OCI-LY1 (cell line): Measurements from ENCODE around the gene NUP214.

Experiments used
- CTCF ChIP-seq: fragments of 200-600 bp; sonication (generic), shearing (Covaris generic); IDR thresholded peaks from 2 replicates; pipeline ENCODE4 v1.5.1; 2017; ENCODE audit warnings: mild to moderate bottlenecking, antibody characterized with exemption, low read length, moderate library complexity, mixed read lengths
- EZH2 ChIP-seq: fragments of 200-600 bp; sonication (generic), shearing (Covaris generic); IDR thresholded peaks from 2 replicates; pipeline ENCODE4 v1.8.0; 2017; ENCODE audit warnings: borderline replicate concordance, mixed run types, mild to moderate bottlenecking, antibody characterized with exemption, low read length, moderate library complexity, mixed read lengths

DNA sequence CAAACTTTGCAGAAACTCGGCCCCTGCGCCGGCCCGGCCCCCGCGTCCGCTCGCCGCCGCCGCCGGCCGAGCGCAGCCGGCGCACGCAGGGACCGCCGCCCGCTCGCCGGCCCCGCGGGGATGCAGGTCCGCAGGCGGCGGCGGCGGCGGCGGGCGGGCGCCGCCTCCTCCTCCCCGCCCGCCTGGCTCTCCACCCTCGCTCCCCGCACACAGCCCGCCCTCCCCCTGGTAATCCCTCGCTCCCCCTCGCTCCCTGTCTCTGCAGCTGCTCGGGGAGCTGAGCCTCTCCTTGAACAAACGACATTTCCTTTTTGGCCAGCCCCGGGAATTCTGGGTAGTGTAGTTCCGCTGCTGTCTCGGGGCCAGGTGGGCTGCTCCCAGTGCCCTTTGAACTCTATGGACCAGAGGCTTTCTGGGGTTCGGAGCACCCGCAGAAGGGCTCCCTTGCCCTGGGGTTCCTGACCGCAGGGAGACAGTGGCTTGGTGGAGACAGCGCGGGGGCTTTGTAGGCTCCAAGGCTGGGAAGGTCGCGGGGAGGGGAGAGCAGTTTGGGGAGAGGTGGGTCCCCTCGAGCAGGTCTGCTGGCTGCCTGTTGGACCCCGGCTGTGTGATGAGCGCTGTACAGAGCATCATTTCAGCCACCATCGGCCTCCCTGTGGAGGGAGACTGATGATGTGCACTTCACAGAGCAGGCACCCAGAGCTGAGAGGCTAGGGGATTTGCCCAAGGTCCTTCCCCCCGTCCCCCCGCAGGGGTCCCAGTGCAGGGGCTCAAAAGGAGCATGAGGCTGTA lies 152.7 kb downstream of the NUP214 start:
- TF ChIP-seq CTCF (no peak), EZH2 (no peak)
